Activated CD8-positive, alpha-beta T cell treated with anti-CD3 and anti-CD28 coated beads for 36 hours (primary cell): ENCODE measurements around the gene RNF220. TPM values are rescaled to one million over a fixed set of nuclear protein-coding genes. Genes with fewer than 3 reads are reported as not detected.

Experiments
- ATAC-seq: fragments of 200-7000 bp; cut with Tn5 transposase; one replicate; pipeline ENCODE4 v1.10.0; 2021; ENCODE audit warnings: mild to moderate bottlenecking, moderate library complexity
- CTCF ChIA-PET: fragments of 350-600 bp; sonication (Branson Sonifier 250); formaldehyde crosslinking; loops from one replicate; lab custom pipeline; 2021; ENCODE audit warnings: antibody characterized with exemption; lab: Charles Lee
- POLR2A ChIA-PET: fragments of 350-600 bp; sonication (Branson Sonifier 250); formaldehyde crosslinking; loops from one replicate; lab custom pipeline; 2021; ENCODE audit warnings: antibody characterized with exemption; lab: Charles Lee
- DNase-seq: peaks from one replicate; pipeline ENCODE4 v3.0.0-alpha.2; 2020
- H3K27ac Mint-ChIP-seq: one replicate; pipeline ENCODE4 v1.8.0; 2021; ENCODE audit warnings: mild to moderate bottlenecking, mixed read lengths
- H3K27me3 Mint-ChIP-seq: one replicate; pipeline ENCODE4 v1.8.0; 2021; ENCODE audit warnings: mixed read lengths
- H3K36me3 Mint-ChIP-seq: one replicate; pipeline ENCODE4 v1.8.0; 2021; ENCODE audit warnings: low read depth, mixed read lengths
- H3K4me1 Mint-ChIP-seq: one replicate; pipeline ENCODE4 v1.8.0; 2021; ENCODE audit warnings: low read depth, mixed read lengths
- H3K4me3 Mint-ChIP-seq: one replicate; pipeline ENCODE4 v1.8.0; 2021; ENCODE audit warnings: mild to moderate bottlenecking, moderate library complexity, mixed read lengths
- H3K9me3 Mint-ChIP-seq: one replicate; pipeline ENCODE4 v1.8.0; 2021; ENCODE audit warnings: mixed read lengths
- CTCF ChIP-seq: fragments of 200-600 bp; IDR thresholded peaks from one replicate; pipeline ENCODE4 v1.8.0; 2022; ENCODE audit warnings: antibody characterized with exemption, mild to moderate bottlenecking
- intact Hi-C: fragments of 100-400 bp; cut with micrococcal nuclease; formaldehyde crosslinking; loops from one replicate; pipeline ENCODE4 v1.10.0; 2022
- total RNA-seq, 2 experiments: library from RNA; stranded (reverse); gene quantifications; one replicate each; pipeline ENCODE4 v1.2.3, GENCODE V29; 2021

The RNF220 gene
- total RNA-seq, 2 experiments from 2014 or later, result 71.9 to 79.1 TPM

- H3K4me3 Mint-ChIP-seq, result no peak overlapping the region
- no peak for DNase-seq
- TF ChIP-seq CTCF, result no peak
- no peak overlapping the region for H3K27ac Mint-ChIP-seq
- H3K9me3 Mint-ChIP-seq, result no peaks in the 10 kb centered on the region
- H3K36me3 Mint-ChIP-seq, result no peaks in the 10 kb centered on the region
- CTCF ChIA-PET, result interaction anchor here (0.9 to 3.0 kb wide), 3 partner anchors 16 to 210 kb away, joined by 3 to 12 read pairs (median 4); no protein-coding TSS in a partner anchor
- no peak for ATAC-seq
- no peaks in the 10 kb centered on the region for H3K27me3 Mint-ChIP-seq
- intact Hi-C loops, result no loop called here
- no peaks in the 10 kb centered on the region for H3K4me1 Mint-ChIP-seq
- POLR2A ChIA-PET, result no interaction called here
Measured at GRCh38 chr1:44587796-44588460, 182.9 kb downstream of the RNF220 start.

GRCh38 chr1:44588551-44589210 is 183.6 kb downstream of the RNF220 start:
- Mint-ChIP-seq H3K27me3 (no peaks in the 10 kb centered on the region), H3K36me3 (no peaks in the 10 kb centered on the region), H3K4me1 (no peaks in the 10 kb centered on the region), H3K27ac (no peak overlapping the region), H3K4me3 (no peak overlapping the region), H3K9me3 (no peaks in the 10 kb centered on the region)
- intact Hi-C loops, result no loop called here
- ChIA-PET CTCF (interaction anchor here (0.9 to 3.0 kb wide), 2 partner anchors 16 to 35 kb away, joined by 4 to 12 read pairs; no protein-coding TSS in a partner anchor), POLR2A (no interaction called here)
- no peak for ATAC-seq
- no peak for TF ChIP-seq CTCF
- DNase-seq, result no peak

- Mint-ChIP-seq H3K27ac (no peak overlapping the region), H3K4me1 (no peaks in the 10 kb centered on the region), H3K27me3 (no peaks in the 10 kb centered on the region), H3K36me3 (no peaks in the 10 kb centered on the region), H3K4me3 (no peak overlapping the region), H3K9me3 (no peaks in the 10 kb centered on the region)
- ChIA-PET CTCF (interaction anchor here (0.7 to 3.0 kb wide), 4 partner anchors 18 to 213 kb away, joined by 3 to 12 read pairs (median 3); no protein-coding TSS in a partner anchor), POLR2A (no interaction called here)
- no peak for TF ChIP-seq CTCF
- DNase-seq (no peak), ATAC-seq (no peak)
- intact Hi-C loops, result loop anchor here (10.0 kb wide), 1 partner anchor 376 kb away; the partner anchor contains the start of gene DMAP1
Measured at GRCh38 chr1:44590475-44590874, 185.4 kb downstream of the RNF220 start.

- H3K36me3 Mint-ChIP-seq, result no peaks in the 10 kb centered on the region
- no peaks in the 10 kb centered on the region for H3K27me3 Mint-ChIP-seq
- DNase-seq, result no peak
- ATAC-seq, result no peak
- CTCF ChIA-PET, result interaction anchor here (0.7 to 6.1 kb wide), 4 partner anchors 19 to 488 kb away, joined by 3 to 79 read pairs (median 3); no protein-coding TSS in a partner anchor
- intact Hi-C loops, result loop anchor here (10.0 kb wide), 1 partner anchor 377 kb away; the partner anchor contains the start of gene DMAP1
- H3K4me1 Mint-ChIP-seq, result no peaks in the 10 kb centered on the region
- no peak overlapping the region for H3K27ac Mint-ChIP-seq
- POLR2A ChIA-PET, result no interaction called here
- no peak overlapping the region for H3K4me3 Mint-ChIP-seq
- TF ChIP-seq CTCF, result no peak
- no peaks in the 10 kb centered on the region for H3K9me3 Mint-ChIP-seq
Measured at GRCh38 chr1:44591381-44591780, 186.3 kb downstream of the RNF220 start.
